Glutamatergic neuron (in vitro differentiated cells): Measurements from ENCODE around the gene MLLT3. TPM values are rescaled to one million over a fixed set of nuclear protein-coding genes. Genes with fewer than 3 reads are reported as not detected.

Experiments used
- DNase-seq: peaks from one replicate; pipeline ENCODE4 v3.0.0; 2022
- H3K27ac Mint-ChIP-seq: one replicate; pipeline ENCODE4 v1.8.0; 2020; ENCODE audit warnings: mild to moderate bottlenecking, mixed read lengths, inconsistent platforms; ENCODE audit not compliant: unreplicated experiment
- H3K27me3 Mint-ChIP-seq: one replicate; pipeline ENCODE4 v1.8.0; 2020; ENCODE audit warnings: mild to moderate bottlenecking, moderate library complexity, mixed read lengths, inconsistent platforms; ENCODE audit not compliant: unreplicated experiment
- H3K36me3 Mint-ChIP-seq: one replicate; pipeline ENCODE4 v1.8.0; 2020; ENCODE audit warnings: mild to moderate bottlenecking, mixed read lengths, inconsistent platforms; ENCODE audit not compliant: unreplicated experiment
- H3K4me1 Mint-ChIP-seq: one replicate; pipeline ENCODE4 v1.8.0; 2020; ENCODE audit warnings: mild to moderate bottlenecking, low read depth, mixed read lengths, inconsistent platforms; ENCODE audit not compliant: unreplicated experiment
- H3K4me3 Mint-ChIP-seq: one replicate; pipeline ENCODE4 v1.8.0; 2020; ENCODE audit warnings: mild to moderate bottlenecking, mixed read lengths, inconsistent platforms; ENCODE audit not compliant: unreplicated experiment
- H3K9me3 Mint-ChIP-seq: one replicate; pipeline ENCODE4 v1.8.0; 2020; ENCODE audit warnings: mild to moderate bottlenecking, moderate library complexity, mixed read lengths, inconsistent platforms; ENCODE audit not compliant: unreplicated experiment
- microRNA-seq: library from miRNA; unstranded; fragments of <30 nt; microRNA quantifications from one replicate; pipeline ENCODE4, GENCODE V29; 2020; ENCODE audit not compliant: unreplicated experiment
- total RNA-seq: library from RNA; stranded (reverse); fragmentation: NEBNext Ultra II Directional; extraction: Animal tissue kit (Norgen Biotek cat#: 25700); gene quantifications from one replicate; pipeline ENCODE4 v1.2.1, GENCODE V29; 2021; ENCODE audit not compliant: unreplicated experiment
- TF ChIP-seq, protein P1 (sequence below): fragments of 200-600 bp; sonication (generic); IDR thresholded peaks from one replicate; pipeline ENCODE4 v1.5.0; 2021; ENCODE audit not compliant: partially characterized antibody, unreplicated experiment

Gene MLLT3
- total RNA-seq, 1 donor from 2014 or later: 11.7 TPM

DNA sequence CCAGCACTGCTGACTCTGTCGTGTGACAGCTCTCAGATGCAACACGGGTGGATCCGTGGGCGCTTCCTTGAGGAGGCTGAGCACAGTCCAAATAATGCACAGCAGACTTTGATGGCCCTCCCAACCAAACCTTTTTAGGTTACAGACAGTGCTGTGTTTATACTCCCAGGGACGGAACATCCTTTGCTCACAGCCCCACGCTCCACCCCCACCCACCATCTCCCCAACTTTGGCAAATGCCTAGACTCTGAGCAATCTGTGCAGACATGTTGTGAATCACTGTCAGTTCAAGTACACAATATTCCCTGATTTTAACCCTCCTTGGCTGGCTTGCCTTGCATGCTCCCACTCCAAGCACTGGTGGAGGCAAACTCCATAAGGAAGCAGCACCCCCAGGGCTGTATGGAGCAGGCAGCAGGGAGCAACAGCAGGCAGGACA lies 324.6 kb downstream of the MLLT3 start:
- no peak overlapping the region for H3K4me3 Mint-ChIP-seq
- H3K9me3 Mint-ChIP-seq: no peaks in the 10 kb centered on the region
- H3K27me3 Mint-ChIP-seq: no peaks in the 10 kb centered on the region
- TF ChIP-seq, protein P1, sequence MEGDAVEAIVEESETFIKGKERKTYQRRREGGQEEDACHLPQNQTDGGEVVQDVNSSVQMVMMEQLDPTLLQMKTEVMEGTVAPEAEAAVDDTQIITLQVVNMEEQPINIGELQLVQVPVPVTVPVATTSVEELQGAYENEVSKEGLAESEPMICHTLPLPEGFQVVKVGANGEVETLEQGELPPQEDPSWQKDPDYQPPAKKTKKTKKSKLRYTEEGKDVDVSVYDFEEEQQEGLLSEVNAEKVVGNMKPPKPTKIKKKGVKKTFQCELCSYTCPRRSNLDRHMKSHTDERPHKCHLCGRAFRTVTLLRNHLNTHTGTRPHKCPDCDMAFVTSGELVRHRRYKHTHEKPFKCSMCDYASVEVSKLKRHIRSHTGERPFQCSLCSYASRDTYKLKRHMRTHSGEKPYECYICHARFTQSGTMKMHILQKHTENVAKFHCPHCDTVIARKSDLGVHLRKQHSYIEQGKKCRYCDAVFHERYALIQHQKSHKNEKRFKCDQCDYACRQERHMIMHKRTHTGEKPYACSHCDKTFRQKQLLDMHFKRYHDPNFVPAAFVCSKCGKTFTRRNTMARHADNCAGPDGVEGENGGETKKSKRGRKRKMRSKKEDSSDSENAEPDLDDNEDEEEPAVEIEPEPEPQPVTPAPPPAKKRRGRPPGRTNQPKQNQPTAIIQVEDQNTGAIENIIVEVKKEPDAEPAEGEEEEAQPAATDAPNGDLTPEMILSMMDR: no peak
- no peak for DNase-seq
- H3K4me1 Mint-ChIP-seq: peaks cover 7% of the 10 kb centered on the region
- H3K36me3 Mint-ChIP-seq: no peaks in the 10 kb centered on the region
- H3K27ac Mint-ChIP-seq: no peak overlapping the region

DNA sequence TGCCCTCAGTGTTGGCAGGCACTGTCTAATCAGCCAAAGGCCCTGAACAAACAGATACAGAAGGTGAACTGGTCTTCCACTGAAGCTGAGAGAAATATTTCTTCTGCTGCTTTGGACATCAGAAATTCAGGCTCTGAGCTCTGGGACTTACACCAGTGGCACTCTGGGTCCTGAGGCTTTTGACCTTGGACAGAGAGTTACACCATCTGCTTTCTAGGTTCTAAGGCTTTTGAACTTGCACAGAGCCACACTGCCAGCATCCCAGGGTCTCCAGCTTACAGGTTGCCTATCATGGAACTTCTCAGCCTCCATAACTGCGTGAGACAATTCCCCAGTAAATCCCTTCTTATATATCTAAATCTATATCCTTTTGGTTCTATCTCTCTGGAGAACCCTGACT lies 326.7 kb downstream of the MLLT3 start:
- Mint-ChIP-seq H3K27ac (no peak overlapping the region), H3K27me3 (no peaks in the 10 kb centered on the region), H3K4me3 (no peak overlapping the region), H3K9me3 (peaks cover 1% of the 10 kb centered on the region), H3K36me3 (peaks cover 4% of the 10 kb centered on the region), H3K4me1 (peaks cover 4% of the 10 kb centered on the region)
- DNase-seq: no peak
- TF ChIP-seq, protein P1: no peak

DNA sequence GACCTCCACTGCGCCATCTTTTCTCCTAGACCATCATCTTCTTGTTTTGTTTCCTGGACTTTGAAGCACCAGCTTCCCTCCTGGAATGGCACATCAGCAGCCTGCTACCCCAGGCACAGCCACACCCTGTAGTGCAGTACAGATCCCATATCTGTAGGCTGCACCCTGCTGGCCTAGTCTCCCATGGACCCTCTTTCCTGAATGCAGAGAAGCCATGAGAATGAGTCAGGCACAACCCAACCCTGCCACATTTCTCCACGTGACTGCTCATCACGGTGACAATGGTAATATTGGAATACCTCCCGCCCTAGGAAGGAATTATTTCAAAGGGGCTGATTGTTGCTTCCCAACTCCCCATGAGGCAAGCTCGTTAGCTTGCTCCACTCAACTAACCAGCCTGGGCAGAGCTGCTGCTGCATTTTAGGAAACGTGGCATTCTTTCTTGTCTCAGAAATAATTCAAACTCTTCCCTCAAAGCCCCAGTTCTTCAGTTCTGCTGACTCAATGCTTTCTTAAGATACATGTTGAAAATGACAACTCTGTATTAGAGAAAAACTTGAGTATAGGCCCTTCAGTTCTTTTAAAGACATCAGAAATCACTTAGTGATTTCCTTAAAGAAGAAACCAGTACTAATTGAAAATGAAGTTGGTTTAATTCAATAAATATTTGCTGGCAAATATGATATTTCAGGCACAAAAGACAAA lies 328.1 kb downstream of the MLLT3 start:
- TF ChIP-seq, protein P1: no peak
- Mint-ChIP-seq H3K27me3 (no peaks in the 10 kb centered on the region), H3K9me3 (peaks cover 1% of the 10 kb centered on the region), H3K4me1 (peaks cover 7% of the 10 kb centered on the region), H3K27ac (no peak overlapping the region), H3K4me3 (no peak overlapping the region), H3K36me3 (peaks cover 4% of the 10 kb centered on the region)
- no peak for DNase-seq

DNA sequence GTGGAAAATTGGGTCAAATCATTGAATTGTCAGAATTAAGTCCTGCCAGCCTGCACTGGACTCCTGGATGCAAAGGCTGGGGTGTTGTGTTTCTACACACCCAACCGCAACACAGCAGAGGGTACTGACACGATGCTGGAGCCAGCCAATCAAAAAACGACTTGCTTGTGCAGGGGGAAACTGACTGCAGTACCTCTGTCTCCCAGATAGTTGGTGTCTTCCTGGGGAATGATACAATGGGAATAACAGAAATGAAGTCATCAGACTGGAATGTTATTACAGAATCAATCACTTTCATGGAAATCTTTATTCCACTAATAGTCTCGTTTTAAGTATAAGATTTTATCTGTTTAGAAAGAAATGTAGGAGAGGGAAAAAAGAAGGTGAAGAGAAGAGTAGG lies 330.3 kb downstream of the MLLT3 start:
- Mint-ChIP-seq H3K4me3 (no peak overlapping the region), H3K27me3 (no peaks in the 10 kb centered on the region), H3K36me3 (peaks cover 4% of the 10 kb centered on the region), H3K9me3 (peaks cover 1% of the 10 kb centered on the region), H3K27ac (no peak overlapping the region), H3K4me1 (peaks cover 7% of the 10 kb centered on the region)
- TF ChIP-seq, protein P1: no peak
- no peak for DNase-seq

Small RNA genes lying within 50 kb of the gene (microRNA-seq; reads per million reads assigned to microRNA genes)
- gene MIR4473: 5.1 reads per million, percentile 33 among the genes with 10 or more reads in this experiment
- 0.69 reads per million for gene MIR4474

Other genes with a start within 250 kb of the MLLT3 start
- gene FOCAD, start 61.8 kb upstream of the MLLT3 start, total RNA-seq: 104 TPM